ENCODE measurements around the gene HDAC11.

GRCh38 chr3:13535526-13535875 is 55.4 kb downstream of the HDAC11 start:
- TF ChIP-seq CTCF (conservative IDR thresholded peaks at IDR 0.05; ENCODE audit: low read length) (no peak), EZH2phosphoT487 (IDR thresholded peaks at IDR 0.05; ENCODE audit: borderline replicate concordance, low read depth, low read length) (no peak)

Data from OCI-LY7 (cell line).